A673 (cell line): ENCODE measurements around the gene FBLN1. TPM values are rescaled to one million over a fixed set of nuclear protein-coding genes. Genes with fewer than 3 reads are reported as not detected.
"Not testable (repeated sequence)": the region's sequence is repeated elsewhere in the genome, so short reads cannot be mapped to it uniquely, and the experiment has no call there.

Source experiments
- BruUV-seq: library from RNA; stranded (reverse); fragments of 400-500 nt; replicated peaks from 2 replicates; lab custom pipeline; 2021; lab: Mats Ljungman, UMichigan
- CTCF ChIA-PET: fragments of 300-600 bp; sonication (Branson Sonifier 250); formaldehyde crosslinking; loops from one replicate; lab custom pipeline; 2022; ENCODE audit warnings: antibody characterized with exemption; lab: Charles Lee
- POLR2A ChIA-PET: fragments of 300-600 bp; sonication (Branson Sonifier 250); formaldehyde crosslinking; loops from one replicate; lab custom pipeline; 2022; ENCODE audit warnings: antibody characterized with exemption; ENCODE audit not compliant: low non-redundant PET; lab: Charles Lee
- DNase-seq: peaks from one replicate; pipeline ENCODE4 v3.0.0-alpha.2; 2015; ENCODE audit warnings: low spot score
- H3K27ac ChIP-seq: fragments of 200-600 bp; sonication (generic); 2 replicates; pipeline ENCODE4 v1.5.1; 2016; ENCODE audit warnings: mixed run types, low read depth, mild to moderate bottlenecking, mixed read lengths, antibody characterized with exemption, low read length; ENCODE audit not compliant: poor library complexity, severe bottlenecking
- H3K27me3 ChIP-seq: fragments of 200-600 bp; sonication (generic); replicated peaks from 2 replicates; pipeline ENCODE4 v1.6.1; 2017; ENCODE audit warnings: mixed run types, low read depth, mild to moderate bottlenecking, mixed read lengths, antibody characterized with exemption, low read length; ENCODE audit not compliant: insufficient read depth, poor library complexity
- H3K36me3 ChIP-seq: fragments of 200-600 bp; sonication (generic); 2 replicates; pipeline ENCODE4 v1.6.1; 2016; ENCODE audit warnings: mixed run types, mild to moderate bottlenecking, mixed read lengths, antibody characterized with exemption, low read length; ENCODE audit not compliant: insufficient read depth, poor library complexity, severe bottlenecking
- H3K4me1 ChIP-seq: fragments of 200-600 bp; sonication (generic); 2 replicates; pipeline ENCODE4 v1.6.1; 2017; ENCODE audit warnings: mixed run types, mild to moderate bottlenecking, mixed read lengths, antibody characterized with exemption, low read length; ENCODE audit not compliant: insufficient read depth, poor library complexity, severe bottlenecking
- H3K4me3 ChIP-seq: fragments of 200-600 bp; sonication (generic); 2 replicates; pipeline ENCODE4 v1.5.1; 2016; ENCODE audit warnings: low read depth, mixed run types, mild to moderate bottlenecking, mixed read lengths, low read length; ENCODE audit not compliant: poor library complexity, severe bottlenecking
- H3K9me3 ChIP-seq: fragments of 200-600 bp; sonication (generic); 2 replicates; pipeline ENCODE4 v1.6.1; 2016; ENCODE audit warnings: mixed run types, low read depth, mild to moderate bottlenecking, mixed read lengths, antibody characterized with exemption, low read length; ENCODE audit not compliant: poor library complexity, severe bottlenecking
- CTCF ChIP-seq: fragments of 300-800, 200-600 bp; sonication (generic); conservative IDR thresholded peaks from 2 replicates; pipeline ENCODE4 v1.5.1; 2017; ENCODE audit warnings: low read depth, mild to moderate bottlenecking, antibody characterized with exemption, low read length, moderate library complexity, mixed read lengths
- EZH2 ChIP-seq: fragments of 200-600 bp; sonication (generic); IDR thresholded peaks from 2 replicates; pipeline ENCODE4 v1.6.1; 2017; ENCODE audit warnings: borderline replicate concordance, low read depth, mild to moderate bottlenecking, mixed read lengths, antibody characterized with exemption, low read length; ENCODE audit not compliant: poor library complexity, severe bottlenecking
- intact Hi-C: fragments of 100-400 bp; cut with micrococcal nuclease; formaldehyde crosslinking; loops from one replicate; pipeline ENCODE4 v1.10.0; 2022; ENCODE audit not compliant: unreplicated experiment
- total RNA-seq: library from RNA; stranded (reverse); gene quantifications from 2 replicates; pipeline ENCODE4 v1.2.3, GENCODE V29; 2021

FBLN1 gene
- total RNA-seq, 1 experiment from 2014 or later: 96.4 TPM

- ChIA-PET CTCF (no interaction called here), POLR2A (no interaction called here)
- intact Hi-C loops: no loop called here
- no peak for DNase-seq
- BruUV-seq: no TSS peak
- H3K9me3 ChIP-seq: no peaks in the 10 kb centered on the region
- no peaks in the 10 kb centered on the region for H3K4me1 ChIP-seq
- H3K27me3 ChIP-seq: no peaks in the 10 kb centered on the region
- TF ChIP-seq CTCF: no peak
- no peak for TF ChIP-seq EZH2
- no peak overlapping the region for H3K4me3 ChIP-seq
- no peaks in the 10 kb centered on the region for H3K36me3 ChIP-seq
- H3K27ac ChIP-seq: no peak overlapping the region
These were observed 118.0 kb downstream of the FBLN1 start for GRCh38 chr22:45620706-45621105.

- Histone ChIP-seq H3K4me1 (no peaks in the 10 kb centered on the region), H3K9me3 (no peaks in the 10 kb centered on the region), H3K36me3 (no peaks in the 10 kb centered on the region), H3K27ac (no peak overlapping the region), H3K4me3 (no peak overlapping the region), H3K27me3 (no peaks in the 10 kb centered on the region)
- no TSS peak for BruUV-seq
- CTCF ChIA-PET: no interaction called here
- intact Hi-C loops: no loop called here
- no peak for TF ChIP-seq CTCF
- TF ChIP-seq EZH2: no peak
- POLR2A ChIA-PET: no interaction called here
- no peak for DNase-seq
These were observed 119.3 kb downstream of the FBLN1 start for GRCh38 chr22:45621836-45622600.

GRCh38 chr22:45623464-45624145 lies 120.9 kb downstream of the FBLN1 start:
- H3K36me3 ChIP-seq, H3K4me3 ChIP-seq, intact Hi-C loops, DNase-seq, POLR2A ChIA-PET, H3K27ac ChIP-seq, CTCF ChIA-PET, H3K9me3 ChIP-seq, H3K27me3 ChIP-seq, H3K4me1 ChIP-seq, BruUV-seq: not testable (repeated sequence)
